Mucosa of rectum (tissue), 2 donors: ENCODE results near the gene AGTPBP1.
"Not testable (repeated sequence)": the region's sequence is repeated elsewhere in the genome, so short reads cannot be mapped to it uniquely, and the experiment has no call there.

ENCODE experiments used
- H3K27ac ChIP-seq, 2 donors: one replicate each; pipeline ENCODE4 v1.7.0; 2013; ENCODE audit warnings: inconsistent platforms in 2 of 2, low read depth in 2 of 2, low read length in 2 of 2
- H3K27me3 ChIP-seq, 2 donors: one replicate each; pipeline ENCODE4 v1.7.0; 2013; ENCODE audit warnings: low read length in 2 of 2; ENCODE audit not compliant: control insufficient read depth in 2 of 2, insufficient read depth in 2 of 2
- H3K36me3 ChIP-seq, 2 donors: one replicate each; pipeline ENCODE4 v1.7.0; 2013; ENCODE audit warnings: low read length in 2 of 2; ENCODE audit not compliant: control insufficient read depth in 2 of 2, insufficient read depth in 2 of 2
- H3K4me1 ChIP-seq, 2 donors: one replicate each; pipeline ENCODE4 v1.7.0; 2013; ENCODE audit warnings: low read length in 2 of 2, mild to moderate bottlenecking in 1 of 2; ENCODE audit not compliant: control insufficient read depth in 2 of 2, insufficient read depth in 2 of 2
- H3K4me3 ChIP-seq, 2 donors: one replicate each; pipeline ENCODE4 v1.7.0; 2013; ENCODE audit warnings: low read length in 2 of 2
- H3K9ac ChIP-seq, 2 donors: one replicate each; pipeline ENCODE4 v1.7.0; 2013; ENCODE audit warnings: low read length in 2 of 2, low read depth in 1 of 2, mild to moderate bottlenecking in 1 of 2
- H3K9me3 ChIP-seq, 2 donors: one replicate each; pipeline ENCODE4 v1.7.0; 2013; ENCODE audit warnings: low read length in 2 of 2; ENCODE audit not compliant: control insufficient read depth in 2 of 2
- donor health status: healthy.
- donor health status: Normal muscosa, but diverticular disease.

The AGTPBP1 gene

DNA sequence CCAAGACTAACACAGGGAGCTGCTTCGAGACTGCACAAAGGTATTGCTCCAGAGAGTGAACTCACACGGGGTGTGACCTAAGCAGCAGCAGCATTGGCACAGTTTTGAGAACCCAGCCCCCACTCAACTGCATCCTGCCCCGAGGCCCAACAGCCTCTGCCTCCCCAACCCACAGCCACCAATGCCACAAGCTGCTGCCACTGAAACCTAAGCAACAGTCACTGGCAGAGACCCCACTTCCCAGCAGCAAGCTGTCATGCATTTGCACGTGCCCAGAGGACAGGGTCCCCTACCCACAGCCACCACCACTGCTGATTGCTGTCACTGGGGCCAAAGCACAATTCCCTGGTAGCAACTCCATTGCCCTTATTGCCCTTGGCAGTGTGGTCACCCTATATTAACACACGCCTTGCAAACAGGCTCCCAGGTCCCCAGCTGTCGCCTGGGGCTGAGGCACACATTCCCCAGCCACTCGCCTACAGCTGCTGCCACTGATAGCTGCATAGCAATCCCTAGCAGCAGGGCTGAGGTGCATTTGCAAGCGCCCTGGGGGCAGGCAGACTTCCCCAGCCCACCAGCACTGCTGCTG is 141.0 kb downstream of the AGTPBP1 start:
- Histone ChIP-seq H3K4me1 (no peaks in the 10 kb centered on the region), H3K4me3 (no peak overlapping the region), H3K9me3 (no peaks in the 10 kb centered on the region), H3K36me3 (no peaks in the 10 kb centered on the region), H3K9ac (no peak overlapping the region), H3K27ac (no peak overlapping the region), H3K27me3 (no peaks in the 10 kb centered on the region)

DNA sequence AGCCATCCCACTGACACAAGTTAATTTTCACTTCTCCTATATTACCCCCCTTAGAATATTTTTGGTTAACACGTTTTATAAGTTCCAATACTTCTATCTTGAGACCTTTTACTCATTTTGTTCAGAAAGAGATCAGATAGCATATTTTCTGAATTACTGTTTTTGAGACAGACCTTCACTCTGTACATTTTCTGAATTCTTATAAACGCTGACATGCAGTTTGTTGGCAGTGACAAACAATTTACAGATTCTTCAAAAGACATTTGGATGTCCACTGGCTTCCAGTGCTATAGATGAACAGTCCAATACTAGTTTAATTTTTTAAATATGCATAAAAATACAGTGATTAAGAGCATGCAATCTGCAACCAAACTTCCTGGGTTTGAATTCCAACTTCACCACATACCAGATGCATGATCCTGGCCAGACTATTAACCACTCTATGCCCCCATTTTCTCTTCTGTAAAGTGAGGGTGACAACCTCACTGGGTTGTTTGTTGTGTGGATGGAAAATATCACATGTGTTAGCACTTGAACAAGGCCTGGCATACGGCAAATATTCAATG is 142.1 kb downstream of the AGTPBP1 start:
- Histone ChIP-seq H3K36me3 (no peaks in the 10 kb centered on the region), H3K27ac (no peak overlapping the region), H3K9ac (no peak overlapping the region), H3K27me3 (no peaks in the 10 kb centered on the region), H3K4me3 (no peak overlapping the region), H3K4me1 (no peaks in the 10 kb centered on the region), H3K9me3 (no peaks in the 10 kb centered on the region)

DNA sequence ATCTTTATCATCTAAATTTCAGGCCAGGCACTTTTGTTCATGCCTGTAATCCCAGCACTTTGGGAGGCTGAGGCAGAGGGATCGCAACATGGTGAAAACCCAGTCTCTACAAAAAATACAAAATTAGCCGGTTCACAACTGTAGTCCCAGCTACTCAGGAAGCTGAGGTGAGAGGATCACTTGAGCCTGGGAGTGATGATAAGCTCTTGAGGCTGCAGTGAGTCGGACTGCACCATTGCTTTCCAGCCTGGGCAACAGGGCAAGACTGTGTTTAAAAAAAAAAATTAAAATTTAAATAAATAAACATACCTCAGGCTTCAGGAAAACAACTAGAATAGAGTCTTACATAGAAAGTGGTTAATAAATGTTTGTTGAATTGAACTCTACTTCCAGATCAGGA is 147.4 kb downstream of the AGTPBP1 start:
- Histone ChIP-seq H3K4me3 (no peak overlapping the region), H3K27me3 (no peaks in the 10 kb centered on the region), H3K9me3 (no peaks in the 10 kb centered on the region), H3K9ac (no peak overlapping the region), H3K36me3 (peaks cover 0 to 2% of the 10 kb centered on the region in 2 donors), H3K27ac (no peak overlapping the region), H3K4me1 (no peaks in the 10 kb centered on the region)

DNA sequence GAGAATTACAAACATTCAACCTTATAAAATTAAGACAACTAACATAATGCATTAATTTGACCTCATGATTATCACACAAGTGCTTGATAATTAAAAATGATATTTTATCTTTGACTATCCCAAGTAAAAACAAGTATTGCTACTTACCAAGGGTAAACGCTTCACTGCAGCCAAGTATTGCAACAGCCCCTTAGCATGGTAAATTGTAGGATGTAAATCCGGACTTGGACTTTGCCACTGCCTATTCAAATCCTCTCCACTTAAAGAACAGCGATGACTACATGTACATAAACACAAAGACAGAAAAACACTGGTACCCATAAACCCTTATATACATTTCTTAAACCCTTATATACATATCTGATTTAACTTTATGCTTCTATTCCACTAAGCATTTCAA is 155.1 kb downstream of the AGTPBP1 start:
- Histone ChIP-seq H3K4me1 (no peaks in the 10 kb centered on the region), H3K9ac (no peak overlapping the region), H3K36me3 (peaks cover 2 to 3% of the 10 kb centered on the region in 2 donors)

DNA sequence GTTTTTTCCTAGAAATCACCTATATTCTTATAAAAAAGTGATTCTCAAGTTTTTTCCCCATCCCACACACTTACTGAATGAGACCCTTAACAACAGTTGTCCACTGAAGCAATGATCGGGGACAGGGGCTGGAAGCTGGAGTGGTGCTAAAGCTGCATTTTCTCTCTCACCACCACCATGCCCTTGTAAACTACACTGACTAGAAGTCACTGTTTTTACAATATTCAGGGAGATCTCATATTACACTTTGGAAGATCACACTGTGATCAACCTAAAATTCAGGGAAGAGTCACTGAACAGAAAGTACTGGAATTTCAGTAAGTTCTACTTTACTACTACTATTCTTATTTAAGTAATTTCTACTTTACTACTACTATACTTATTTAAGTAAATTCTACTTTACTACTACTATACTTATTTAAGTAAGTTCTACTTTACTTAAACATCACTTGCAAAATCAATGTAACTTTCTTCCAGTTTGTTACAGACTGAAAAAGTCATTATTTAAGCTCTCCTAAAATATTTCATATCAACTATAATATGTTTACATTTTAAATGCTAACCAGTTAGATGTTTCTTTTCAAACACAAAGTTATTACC is 164.3 kb downstream of the AGTPBP1 start:
- no peak overlapping the region for H3K27ac ChIP-seq
- H3K36me3 ChIP-seq = no peaks in the 10 kb centered on the region
- H3K9ac ChIP-seq = no peak overlapping the region
- no peak overlapping the region for H3K4me3 ChIP-seq
- no peaks in the 10 kb centered on the region for H3K27me3 ChIP-seq
- no peaks in the 10 kb centered on the region for H3K9me3 ChIP-seq
- H3K4me1 ChIP-seq = no peaks in the 10 kb centered on the region

More for the DNA sequence above, 155.1 kb downstream of the AGTPBP1 start:
- Histone ChIP-seq H3K4me3 (no peak overlapping the region), H3K27me3 (no peaks in the 10 kb centered on the region), H3K9me3 (no peaks in the 10 kb centered on the region), H3K27ac (no peak overlapping the region)

DNA sequence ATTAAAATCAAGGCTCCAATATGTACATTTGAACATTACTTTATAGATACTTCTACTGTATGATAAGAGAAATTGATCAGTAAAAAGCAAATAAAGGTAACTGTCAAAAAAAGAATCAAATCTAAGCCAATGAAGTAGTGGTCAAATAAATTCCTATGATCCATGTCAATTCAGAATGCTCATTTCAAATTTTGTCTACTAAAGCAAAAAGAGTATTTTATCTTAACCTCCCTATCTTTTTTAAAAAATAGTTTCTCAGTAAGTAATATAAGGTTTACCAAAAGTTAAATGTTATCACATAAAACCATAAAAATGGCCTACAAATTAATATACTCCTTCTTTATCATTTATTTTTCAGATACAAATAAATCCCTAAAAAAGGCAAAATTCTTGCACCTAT is 165.9 kb downstream of the AGTPBP1 start:
- Histone ChIP-seq H3K36me3 (no peaks in the 10 kb centered on the region), H3K27me3 (no peaks in the 10 kb centered on the region), H3K9me3 (no peaks in the 10 kb centered on the region), H3K4me1 (no peaks in the 10 kb centered on the region), H3K4me3 (no peak overlapping the region), H3K27ac (no peak overlapping the region), H3K9ac (no peak overlapping the region)

DNA sequence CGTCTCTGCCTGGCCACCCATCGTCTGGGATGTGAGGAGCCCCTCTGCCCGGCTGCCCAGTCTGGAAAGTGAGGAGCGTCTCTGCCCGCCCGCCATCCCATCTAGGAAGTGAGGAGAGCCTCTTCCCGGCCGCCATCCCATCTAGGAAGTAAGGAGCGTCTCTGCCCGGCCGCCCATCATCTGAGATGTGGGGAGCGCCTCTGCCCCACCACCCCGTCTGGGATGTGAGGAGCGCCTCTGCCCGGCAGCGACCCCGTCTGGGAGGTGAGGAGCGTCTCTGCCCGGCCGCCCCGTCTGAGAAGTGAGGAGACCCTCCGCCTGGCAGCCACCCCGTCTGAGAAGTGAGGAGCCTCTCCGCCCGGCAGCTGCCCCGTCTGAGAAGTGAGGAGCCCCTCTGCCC is 168.2 kb downstream of the AGTPBP1 start:
- H3K36me3 ChIP-seq = not testable (repeated sequence)

DNA sequence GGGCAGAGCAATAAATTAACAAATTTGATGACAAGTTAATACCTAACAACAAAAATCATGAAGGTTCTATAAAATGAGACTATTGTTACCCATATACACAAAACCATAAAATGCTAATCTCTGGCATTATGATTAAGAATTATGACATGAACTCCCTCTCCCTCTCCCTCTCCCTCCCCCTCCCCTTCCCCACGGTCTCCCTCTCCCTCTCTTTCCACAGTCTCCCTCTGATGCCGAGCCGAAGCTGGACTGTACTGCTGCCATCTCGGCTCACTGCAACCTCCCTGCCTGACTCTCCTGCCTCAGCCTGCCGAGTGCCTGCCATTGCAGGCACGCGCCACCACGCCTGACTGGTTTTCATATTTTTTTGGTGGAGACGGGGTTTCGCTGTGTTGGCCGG is 168.8 kb downstream of the AGTPBP1 start:
- not testable (repeated sequence) for H3K9ac ChIP-seq, H3K27me3 ChIP-seq, H3K36me3 ChIP-seq

More for the DNA sequence above, 168.2 kb downstream of the AGTPBP1 start:
- H3K9ac ChIP-seq, H3K27ac ChIP-seq, H3K27me3 ChIP-seq, H3K4me3 ChIP-seq, H3K9me3 ChIP-seq, H3K4me1 ChIP-seq: not testable (repeated sequence)

DNA sequence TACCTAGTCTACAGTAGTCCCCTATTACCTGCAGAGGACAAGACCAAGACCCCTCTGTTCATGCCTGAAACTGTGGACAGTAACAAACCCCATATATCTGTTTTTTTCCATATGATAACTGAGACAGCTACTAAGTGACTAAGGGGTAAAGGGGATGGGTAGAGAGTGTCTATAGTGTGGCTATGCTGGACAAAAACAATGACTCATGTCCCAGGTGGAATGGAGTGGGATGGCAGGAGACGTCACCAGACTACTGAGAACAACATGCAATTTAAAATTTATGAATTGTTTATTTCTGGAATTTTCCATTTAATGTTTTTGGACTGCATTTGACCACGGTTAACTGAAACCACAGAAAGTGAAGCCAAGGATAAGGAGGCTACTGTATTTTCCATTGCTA is 171.8 kb downstream of the AGTPBP1 start:
- no peak overlapping the region for H3K9ac ChIP-seq
- H3K4me1 ChIP-seq = no peaks in the 10 kb centered on the region
- H3K36me3 ChIP-seq = no peaks in the 10 kb centered on the region
- no peaks in the 10 kb centered on the region for H3K9me3 ChIP-seq
- H3K27ac ChIP-seq = no peak overlapping the region
- H3K27me3 ChIP-seq = no peaks in the 10 kb centered on the region
- no peak overlapping the region for H3K4me3 ChIP-seq

More for the DNA sequence above, 168.8 kb downstream of the AGTPBP1 start:
- not testable (repeated sequence) for H3K4me1 ChIP-seq, H3K4me3 ChIP-seq, H3K9me3 ChIP-seq, H3K27ac ChIP-seq

DNA sequence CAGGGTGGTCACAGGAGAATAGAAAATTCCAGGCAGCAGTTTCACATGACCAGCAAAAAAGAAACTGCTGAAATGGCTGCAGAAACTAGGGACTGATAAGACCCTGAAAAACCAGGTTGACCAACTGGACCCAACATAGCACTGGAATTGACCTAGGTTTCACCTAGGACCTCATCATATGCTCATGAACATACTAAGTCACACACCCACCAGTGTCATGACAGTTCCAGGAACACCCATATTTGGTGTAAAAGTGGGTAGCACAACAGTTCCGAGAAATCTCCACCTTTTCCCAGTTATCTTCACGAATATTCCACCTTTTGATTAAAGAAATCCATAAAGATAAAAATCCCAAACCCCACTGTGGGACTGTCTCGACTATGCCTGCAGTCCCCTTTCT is 182.2 kb downstream of the AGTPBP1 start:
- Histone ChIP-seq H3K4me3 (no peak overlapping the region), H3K27ac (no peak overlapping the region)

More for the DNA sequence above, 182.2 kb downstream of the AGTPBP1 start:
- Histone ChIP-seq H3K36me3 (no peaks in the 10 kb centered on the region), H3K27me3 (no peaks in the 10 kb centered on the region), H3K4me1 (no peaks in the 10 kb centered on the region), H3K9me3 (no peaks in the 10 kb centered on the region), H3K9ac (no peak overlapping the region)
